ENCODE results near the gene SAMD4B.

GRCh38 chr19:39424934-39425333 lies 82.7 kb downstream of the SAMD4B start:
- TF ChIP-seq CTCF (conservative IDR thresholded peaks at IDR 0.05) (no peak), EZH2 (IDR thresholded peaks at IDR 0.05; ENCODE audit: low read depth) (no peak)
